H4 (cell line): ENCODE measurements around the gene ADAMTS4. TPM values are rescaled to one million over a fixed set of nuclear protein-coding genes. Genes with fewer than 3 reads are reported as not detected.
A peak's percentile ranks its signal among the peaks of the same experiment; 100 is the strongest.
"Not testable (repeated sequence)": the region's sequence is repeated elsewhere in the genome, so short reads cannot be mapped to it uniquely, and the experiment has no call there.

Experiments used
- DNase-seq: peaks from one replicate; pipeline ENCODE4 v3.0.0-alpha.2; 2015; ENCODE audit warnings: low spot score
- total RNA-seq: library from RNA; depleted of rRNA; stranded (reverse); fragments of >200 nt; shearing (Covaris generic); gene quantifications from 2 replicates; pipeline ENCODE4 v1.2.3, GENCODE V29; 2014; rRNA removed

ADAMTS4 gene
- not detected in 2 replicates for total RNA-seq

GRCh38 chr1:161198897-161199431, at the start of gene ADAMTS4:
ADAMTS4 (minus strand) TSS chr1:161199054; CDS start chr1:161198627, 427 bp downstream.
- no peak for DNase-seq

GRCh38 chr1:161244888-161245287, 46.0 kb upstream of the ADAMTS4 start:
- DNase-seq = no peak

GRCh38 chr1:161242313-161242712, 43.5 kb upstream of the ADAMTS4 start:
- DNase-seq = no peak

GRCh38 chr1:161241682-161242081, 42.8 kb upstream of the ADAMTS4 start:
- no peak for DNase-seq

- DNase-seq = no peak
Measured at GRCh38 chr1:161238039-161238473, 39.2 kb upstream of the ADAMTS4 start, which contains the start of gene NR1I3. NR1I3 (minus strand) TSS chr1:161238203; CDS start chr1:161236565, 1,638 bp downstream.

- DNase-seq = no peak
Measured at GRCh38 chr1:161235957-161236775, 37.3 kb upstream of the ADAMTS4 start.

- DNase-seq = no peak
Measured at GRCh38 chr1:161233102-161233501, 34.2 kb upstream of the ADAMTS4 start.

GRCh38 chr1:161230762-161231161, 31.9 kb upstream of the ADAMTS4 start:
- DNase-seq = no peak

- no peak for DNase-seq
Measured at GRCh38 chr1:161229896-161230295, 31.0 kb upstream of the ADAMTS4 start.

- DNase-seq = no peak
Measured at GRCh38 chr1:161228032-161228431, 29.2 kb upstream of the ADAMTS4 start.

GRCh38 chr1:161227196-161227871, 28.5 kb upstream of the ADAMTS4 start:
- peak; percentile 64 for DNase-seq

- no peak for DNase-seq
Measured at GRCh38 chr1:161226759-161227158, 27.9 kb upstream of the ADAMTS4 start.

GRCh38 chr1:161226320-161226711, 27.5 kb upstream of the ADAMTS4 start:
- DNase-seq = no peak

GRCh38 chr1:161225534-161226319, 26.9 kb upstream of the ADAMTS4 start, which contains the start of gene TOMM40L:
TOMM40L (plus strand) TSS chr1:161226060; CDS start chr1:161226490, 430 bp downstream.
- DNase-seq = peak; percentile 98

- DNase-seq = no peak
Measured at GRCh38 chr1:161225178-161225533, 26.3 kb upstream of the ADAMTS4 start.

GRCh38 chr1:161224695-161225087, 25.8 kb upstream of the ADAMTS4 start:
- DNase-seq = not testable (repeated sequence)

- DNase-seq = no peak
Measured at GRCh38 chr1:161223805-161224694, 25.2 kb upstream of the ADAMTS4 start.

- DNase-seq = no peak
Measured at GRCh38 chr1:161222175-161223019, 23.5 kb upstream of the ADAMTS4 start.

GRCh38 chr1:161220002-161220401, 21.1 kb upstream of the ADAMTS4 start:
- DNase-seq = no peak
